CMK (cell line): ENCODE data around the gene PTPN4.
"Not testable (repeated sequence)": the region's sequence is repeated elsewhere in the genome, so short reads cannot be mapped to it uniquely, and the experiment has no call there.

Source experiments
- DNase-seq: peaks from one replicate; pipeline ENCODE4 v3.0.0-alpha.2; 2010; ENCODE audit warnings: low read depth

PTPN4 gene

DNA sequence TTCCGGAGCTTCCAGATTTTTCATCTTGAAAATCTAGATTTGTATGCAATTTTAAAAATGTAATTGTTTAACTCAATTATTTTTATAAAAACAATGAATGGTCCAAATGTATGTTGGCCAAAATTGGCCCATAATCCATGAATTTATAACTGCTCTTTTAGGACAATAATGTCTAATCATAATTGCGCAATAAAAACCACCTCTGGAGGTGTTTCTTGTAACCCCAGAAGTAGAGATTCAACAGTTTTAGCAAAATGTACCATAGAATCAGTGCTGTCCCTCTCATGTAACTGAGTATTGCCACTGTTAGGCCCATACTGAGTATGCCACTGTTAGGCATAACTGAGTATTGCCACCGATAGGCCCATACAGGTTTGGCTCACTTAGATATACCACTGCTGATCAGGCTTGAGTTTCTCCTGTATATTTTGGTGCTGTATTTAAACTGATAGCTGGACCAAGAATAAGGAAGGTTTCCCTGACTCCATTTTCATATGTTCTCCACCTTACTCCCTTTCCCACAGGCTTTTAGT lies 182.3 kb downstream of the PTPN4 start:
- no peak for DNase-seq

GRCh38 chr2:119943058-119943457 lies 183.3 kb downstream of the PTPN4 start:
- no peak for DNase-seq

DNA sequence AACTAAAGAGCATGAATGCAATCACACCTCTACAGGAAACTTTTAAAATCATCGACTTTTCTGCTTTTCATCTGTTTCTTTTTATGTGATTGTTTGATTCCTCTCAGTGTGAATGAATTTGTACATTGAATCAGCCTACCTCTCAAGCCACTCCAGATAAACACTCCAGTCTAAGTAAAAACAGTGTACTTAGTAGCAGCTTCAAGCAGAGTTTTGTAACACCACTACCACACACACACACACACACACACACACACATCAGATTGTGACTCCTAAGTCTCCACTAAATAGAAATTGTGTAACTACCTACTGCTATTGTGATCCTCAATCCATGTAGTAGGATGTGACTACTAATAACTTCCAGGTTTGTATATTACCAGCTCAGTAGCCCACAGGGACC lies 187.8 kb downstream of the PTPN4 start:
- no peak for DNase-seq

DNA sequence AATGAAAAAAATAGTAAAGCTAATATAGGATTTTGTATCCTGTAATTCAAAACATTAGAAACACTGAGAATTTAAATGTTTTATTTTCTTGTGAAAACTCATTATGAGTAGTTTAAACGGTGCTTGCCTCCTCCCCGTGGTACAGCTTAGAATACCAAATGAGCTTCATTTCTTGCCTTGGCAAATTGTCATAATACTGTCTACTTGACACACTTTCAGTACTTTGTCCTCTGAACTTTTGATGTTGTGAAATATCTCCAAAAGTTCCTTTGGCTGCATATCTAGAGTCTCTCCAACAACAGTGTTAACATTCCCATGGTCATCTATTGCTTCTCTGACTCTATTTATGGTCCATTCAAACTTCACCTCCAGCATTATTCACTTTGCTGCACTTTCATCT lies 191.2 kb downstream of the PTPN4 start:
- DNase-seq: no peak

- DNase-seq: no peak
These were observed 199.0 kb downstream of the PTPN4 start for GRCh38 chr2:119958670-119959268.

DNA sequence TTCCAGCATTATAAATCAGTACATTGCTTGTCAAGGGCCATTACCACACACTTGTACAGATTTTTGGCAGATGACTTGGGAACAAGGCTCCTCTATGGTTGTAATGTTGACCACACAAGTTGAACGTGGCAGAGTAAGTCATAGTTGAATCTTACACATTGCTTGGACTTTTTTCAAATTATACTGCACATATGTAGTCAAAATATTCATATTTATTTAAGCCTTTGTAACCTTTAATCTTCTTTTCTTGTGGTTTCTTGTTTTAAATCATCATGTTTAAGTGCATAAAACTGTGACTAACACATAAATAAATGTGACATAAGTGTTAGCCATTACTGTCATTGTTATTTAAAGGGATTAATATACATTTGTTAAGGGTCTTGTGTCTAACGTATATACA lies 201.1 kb downstream of the PTPN4 start:
- no peak for DNase-seq

GRCh38 chr2:119981896-119982295 lies 222.2 kb downstream of the PTPN4 start:
- no peak for DNase-seq

- DNase-seq: no peak
These were observed 222.8 kb downstream of the PTPN4 start for GRCh38 chr2:119982506-119982905.

DNA sequence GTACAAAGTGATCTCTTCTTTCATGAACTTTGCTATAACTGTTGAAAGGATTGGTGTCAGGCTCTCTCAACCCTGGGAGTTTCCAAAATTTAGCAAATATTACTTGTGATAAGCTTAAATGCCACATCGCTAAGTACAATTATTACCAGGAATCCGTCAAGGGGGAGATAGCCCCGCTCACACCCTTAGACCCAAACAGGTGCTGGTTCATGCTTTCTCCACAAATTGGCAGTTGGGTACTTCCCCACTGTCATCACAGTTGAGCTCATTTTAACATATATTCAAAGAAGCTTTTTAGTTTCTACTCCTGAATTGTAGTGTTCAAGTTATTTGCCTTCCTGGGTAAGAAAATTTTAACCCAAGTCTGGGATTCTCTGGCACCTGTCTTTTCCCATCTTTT lies 223.4 kb downstream of the PTPN4 start:
- DNase-seq: no peak

DNA sequence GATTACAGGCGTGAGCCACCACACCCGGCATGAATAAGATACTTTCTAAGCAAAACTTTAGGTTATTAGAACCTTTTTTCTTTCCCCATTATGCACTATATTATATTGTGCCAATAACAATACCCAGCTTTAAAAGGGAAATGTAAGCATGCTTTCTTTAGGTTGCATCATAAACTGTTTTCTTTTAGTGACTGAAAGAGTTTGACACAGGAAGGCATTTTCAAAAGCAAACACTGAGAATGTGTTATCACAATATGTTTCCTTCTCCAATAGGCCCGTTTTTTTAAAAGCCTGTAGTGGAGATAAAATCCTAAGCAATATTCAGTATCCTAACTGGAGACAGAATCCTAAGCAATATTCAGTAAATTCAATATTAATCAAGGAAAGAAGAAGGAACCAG lies 236.4 kb downstream of the PTPN4 start:
- no peak for DNase-seq

- not testable (repeated sequence) for DNase-seq
These were observed 237.5 kb downstream of the PTPN4 start for GRCh38 chr2:119996896-119997891.

DNA sequence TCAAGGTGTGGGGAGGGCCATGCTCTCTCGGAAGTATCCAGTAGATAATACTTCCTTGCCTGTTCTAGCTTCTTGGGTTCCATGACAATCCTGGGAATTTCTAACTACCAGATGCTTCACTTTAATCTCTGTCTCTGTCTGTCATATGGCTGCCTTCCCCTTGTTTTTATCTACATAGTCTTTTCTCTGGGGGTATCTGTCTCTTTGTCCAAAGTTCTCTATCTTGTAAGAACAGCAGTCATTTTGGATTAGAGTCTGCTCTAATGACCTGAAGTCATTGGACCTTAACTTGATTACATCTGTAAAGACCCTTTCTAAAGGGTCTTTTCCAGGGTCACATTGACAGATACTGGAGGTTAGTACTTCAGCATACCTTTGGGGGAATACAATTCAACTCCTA lies 241.7 kb downstream of the PTPN4 start:
- DNase-seq: no peak

- no peak for DNase-seq
These were observed 244.5 kb downstream of the PTPN4 start for GRCh38 chr2:120004254-120004653.

DNA sequence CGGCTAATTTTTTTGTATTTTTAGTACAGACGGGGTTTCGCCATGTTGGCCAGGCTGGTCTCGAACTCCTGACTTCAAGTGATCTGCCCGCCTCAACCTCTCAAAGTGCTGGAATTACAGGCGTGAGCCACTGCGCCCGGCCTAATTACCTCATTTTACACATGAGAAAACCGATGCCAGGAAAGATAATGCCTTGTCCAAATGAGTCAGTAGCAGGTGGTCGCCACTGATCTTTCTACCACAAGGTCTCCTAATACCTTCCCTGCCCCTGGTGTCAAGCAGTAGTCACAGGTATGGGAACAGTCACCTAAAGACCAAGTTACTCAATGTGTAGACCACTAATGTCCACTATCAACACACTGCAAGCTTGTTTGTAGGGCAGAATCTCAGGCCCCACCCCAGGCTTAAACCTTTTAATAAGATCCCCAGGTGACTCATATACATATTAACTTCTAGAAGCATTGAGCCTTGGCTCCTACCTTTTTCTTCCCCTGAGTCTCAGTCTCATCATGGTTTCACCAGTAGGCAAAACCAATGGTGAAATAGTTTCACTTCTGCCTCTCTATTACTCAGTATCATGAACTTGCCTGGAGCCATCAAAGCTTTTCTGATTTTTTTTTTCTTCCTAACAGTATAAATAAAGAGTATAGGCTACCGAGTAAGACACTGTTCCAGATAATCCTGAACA lies 246.3 kb downstream of the PTPN4 start:
- no peak for DNase-seq

DNA sequence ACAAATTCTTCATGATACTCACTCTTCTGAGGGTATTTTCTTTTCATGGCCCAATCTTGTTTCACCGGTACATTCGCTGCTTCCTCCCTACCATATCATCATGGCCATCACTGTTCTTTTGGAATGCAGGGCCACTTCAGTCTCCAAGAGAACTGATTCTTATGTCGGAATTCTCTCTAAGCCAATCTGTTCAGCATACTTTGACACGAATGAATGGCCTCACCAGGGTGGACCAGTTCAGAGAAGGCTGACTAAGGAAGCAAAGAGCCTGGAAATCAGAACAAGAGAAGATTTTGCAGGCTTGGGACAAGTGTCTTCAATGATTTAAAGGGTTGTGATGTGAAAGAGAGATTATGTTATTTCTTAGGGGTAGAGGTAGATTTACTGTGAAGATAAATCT lies 248.1 kb downstream of the PTPN4 start:
- DNase-seq: no peak

GRCh38 chr2:120012363-120012762 lies 252.6 kb downstream of the PTPN4 start:
- no peak for DNase-seq

DNA sequence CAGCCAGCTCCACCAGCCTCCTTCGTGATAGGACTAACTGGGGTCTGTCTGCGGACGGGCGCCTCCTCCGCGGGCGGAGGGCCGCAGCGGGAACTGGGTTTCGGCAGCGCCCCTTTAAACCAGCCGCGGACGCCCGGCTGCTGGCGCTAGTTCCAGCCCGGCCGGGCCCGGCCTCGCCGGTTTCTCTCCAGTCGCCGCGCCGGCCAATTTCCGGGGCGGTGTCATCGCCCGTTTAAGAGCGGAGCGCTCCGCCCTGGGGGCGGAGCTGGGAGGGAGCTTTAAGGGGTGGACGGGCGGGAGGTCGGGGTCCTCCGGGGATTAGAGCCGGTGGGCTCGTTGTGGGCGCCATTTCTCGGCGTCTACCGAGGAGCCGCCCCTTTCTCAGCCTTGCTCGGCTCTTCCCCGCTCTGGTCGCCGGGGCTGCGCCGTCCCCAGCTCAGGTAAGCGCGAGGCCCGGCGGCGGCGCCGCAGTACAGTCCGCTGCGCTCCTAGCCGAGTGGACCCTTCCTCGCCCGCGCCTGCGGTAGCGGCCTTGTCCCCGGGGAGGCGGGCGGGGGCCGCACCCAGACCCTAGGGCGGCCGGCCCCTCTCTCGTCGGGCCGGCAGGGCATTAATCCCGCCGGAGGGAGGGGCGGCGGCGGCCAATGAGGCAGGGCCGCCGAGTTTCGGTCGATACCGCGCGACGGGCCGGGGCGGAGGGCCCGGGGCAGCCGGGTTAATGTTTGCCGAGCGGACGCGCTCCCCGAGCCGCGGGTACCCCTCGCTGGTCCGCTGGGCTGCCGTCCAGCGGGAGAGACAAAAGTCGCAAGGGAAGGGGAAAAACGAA lies 253.3 kb downstream of the PTPN4 start, which contains the start of gene EPB41L5:
Gene EPB41L5 (plus strand): TSS at position 307 of the 826 bp plus-strand sequence. CDS start 6,008 bp downstream, outside the sequence.
- peak; percentile 48 for DNase-seq

GRCh38 chr2:120013597-120014223 lies 254.0 kb downstream of the PTPN4 start:
- no peak for DNase-seq

GRCh38 chr2:120014226-120014980 lies 254.7 kb downstream of the PTPN4 start:
- DNase-seq: no peak

GRCh38 chr2:120016800-120017199 lies 257.1 kb downstream of the PTPN4 start:
- DNase-seq: no peak
